Tongue (tissue), 2 donors: ENCODE data around the gene MYBBP1A. TPM values are rescaled to one million over a fixed set of nuclear protein-coding genes. Genes with fewer than 3 reads are reported as not detected.

Experiments
- DNase-seq: peaks from one replicate; pipeline ENCODE4 v3.0.0-alpha.2; 2015
- total RNA-seq: library from RNA; depleted of rRNA; stranded (reverse); fragments of >200 nt; gene quantifications from one replicate; pipeline ENCODE4 v1.2.3, GENCODE V29; 2014

Gene MYBBP1A
- total RNA-seq, 1 donor from 2014 or later, result 25.7 TPM

GRCh38 chr17:4514779-4515178, 40.4 kb downstream of the MYBBP1A start:
- DNase-seq, result no peak

- peak; percentile 45 for DNase-seq
Measured at GRCh38 chr17:4514206-4514605, 41.0 kb downstream of the MYBBP1A start.

- no peak for DNase-seq
Measured at GRCh38 chr17:4513113-4514032, 41.8 kb downstream of the MYBBP1A start.

- no peak for DNase-seq
Measured at GRCh38 chr17:4512156-4513112, 42.8 kb downstream of the MYBBP1A start.

- DNase-seq, result no peak
Measured at GRCh38 chr17:4511199-4511932, 43.8 kb downstream of the MYBBP1A start.

GRCh38 chr17:4510618-4510941, 44.6 kb downstream of the MYBBP1A start:
- DNase-seq, result no peak

GRCh38 chr17:4509923-4510617, 45.1 kb downstream of the MYBBP1A start:
- no peak for DNase-seq

GRCh38 chr17:4509401-4509800, 45.8 kb downstream of the MYBBP1A start:
- no peak for DNase-seq

GRCh38 chr17:4508207-4508606, 47.0 kb downstream of the MYBBP1A start:
- no peak for DNase-seq

- no peak for DNase-seq
Measured at GRCh38 chr17:4507361-4508111, 47.6 kb downstream of the MYBBP1A start.

- DNase-seq, result no peak
Measured at GRCh38 chr17:4506892-4507291, 48.3 kb downstream of the MYBBP1A start.

GRCh38 chr17:4506175-4506813, 48.9 kb downstream of the MYBBP1A start:
- DNase-seq, result no peak

- DNase-seq, result no peak
Measured at GRCh38 chr17:4505187-4505586, 50.0 kb downstream of the MYBBP1A start.

- DNase-seq, result no peak
Measured at GRCh38 chr17:4504188-4504587, 51.0 kb downstream of the MYBBP1A start.

GRCh38 chr17:4503283-4504025, 51.7 kb downstream of the MYBBP1A start:
- no peak for DNase-seq

GRCh38 chr17:4502466-4503154, 52.6 kb downstream of the MYBBP1A start:
- no peak for DNase-seq

- no peak for DNase-seq
Measured at GRCh38 chr17:4501295-4501949, 53.8 kb downstream of the MYBBP1A start.

- no peak for DNase-seq
Measured at GRCh38 chr17:4500191-4500571, 55.0 kb downstream of the MYBBP1A start.
